GM12892 (cell line): ENCODE results near the gene CFAP46.
"Not testable (repeated sequence)": the region's sequence is repeated elsewhere in the genome, so short reads cannot be mapped to it uniquely, and the experiment has no call there.

Experiments
- DNase-seq: peaks from one replicate; pipeline ENCODE4 v3.0.0; 2011; ENCODE audit not compliant: insufficient read length
- FAIRE-seq: peaks from 2 replicates; lab custom pipeline; 2011; peaks lifted over from hg19 to GRCh38; lab: Jason Lieb, UNC
- POLR2A ChIP-seq: IDR thresholded peaks from 2 replicates; pipeline ENCODE4 v1.6.1; 2011; ENCODE audit warnings: low read depth, low read length, control low read depth
- POLR2AphosphoS5 ChIP-seq: IDR thresholded peaks from 2 replicates; pipeline ENCODE4 v1.6.1; 2011; ENCODE audit warnings: low read depth, low read length, control low read depth
- TAF1 ChIP-seq: IDR thresholded peaks from 2 replicates; pipeline ENCODE4 v1.6.1; 2011; ENCODE audit warnings: low read depth, mild to moderate bottlenecking, control low read depth, low read length, borderline replicate concordance

Gene CFAP46

GRCh38 chr10:132925614-132926013, 16.8 kb downstream of the CFAP46 start:
- DNase-seq (no peak), FAIRE-seq (no peak)
- TF ChIP-seq POLR2A = no peak
- no peak for TF ChIP-seq TAF1
- no peak for TF ChIP-seq POLR2AphosphoS5

DNA sequence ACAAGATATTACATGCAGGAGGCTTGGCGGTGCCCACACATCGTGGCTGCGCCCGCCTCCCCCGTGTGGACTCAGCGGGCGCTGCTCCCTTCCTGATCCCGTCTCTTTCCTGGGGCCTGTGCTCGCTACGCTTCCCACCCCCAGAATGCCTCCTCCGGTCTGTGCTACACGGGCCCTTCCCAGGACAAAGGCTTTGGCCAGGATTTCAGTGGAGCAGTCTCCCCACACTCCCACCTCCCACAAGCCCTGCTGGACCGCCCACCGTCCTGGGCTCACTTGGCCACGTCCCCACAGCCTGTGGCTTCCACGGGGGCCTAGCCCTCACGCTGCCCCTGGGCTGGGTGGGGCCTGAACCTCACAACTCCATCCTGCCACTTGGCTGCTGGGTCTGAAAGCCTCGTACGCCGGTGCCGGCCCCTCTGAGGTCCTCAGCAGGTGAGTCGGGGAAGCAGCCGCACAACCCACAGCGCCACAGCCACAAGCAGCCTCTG, 17.3 kb downstream of the CFAP46 start:
- no peak for DNase-seq

GRCh38 chr10:132924046-132924952, 18.1 kb downstream of the CFAP46 start:
- no peak for FAIRE-seq
- no peak for DNase-seq
- no peak for TF ChIP-seq POLR2AphosphoS5
- TF ChIP-seq TAF1 = no peak
- no peak for TF ChIP-seq POLR2A

More for the DNA sequence above, 17.3 kb downstream of the CFAP46 start:
- TF ChIP-seq TAF1 (no peak), POLR2A (no peak), POLR2AphosphoS5 (no peak)
- FAIRE-seq = no peak

DNA sequence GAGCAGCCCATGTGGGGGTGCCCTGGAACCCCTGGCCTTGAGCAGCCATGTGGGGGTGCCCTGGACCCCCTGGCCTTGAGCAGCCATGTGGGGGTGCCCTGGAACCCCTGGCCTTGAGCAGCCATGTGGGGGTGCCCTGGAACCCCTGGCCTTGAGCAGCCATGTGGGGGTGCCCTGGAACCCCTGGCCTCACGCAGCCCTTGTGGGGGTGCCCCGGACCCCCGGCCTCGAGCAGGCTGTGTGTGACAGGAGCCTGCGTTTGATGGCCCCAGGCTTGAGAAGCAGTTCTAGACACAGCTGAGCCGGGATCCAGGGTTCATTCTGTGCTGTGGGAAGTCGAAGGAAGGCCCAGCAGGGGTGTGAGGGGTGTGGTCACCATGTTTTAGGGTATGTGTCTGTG, 19.0 kb downstream of the CFAP46 start:
- DNase-seq, FAIRE-seq: not testable (repeated sequence)

DNA sequence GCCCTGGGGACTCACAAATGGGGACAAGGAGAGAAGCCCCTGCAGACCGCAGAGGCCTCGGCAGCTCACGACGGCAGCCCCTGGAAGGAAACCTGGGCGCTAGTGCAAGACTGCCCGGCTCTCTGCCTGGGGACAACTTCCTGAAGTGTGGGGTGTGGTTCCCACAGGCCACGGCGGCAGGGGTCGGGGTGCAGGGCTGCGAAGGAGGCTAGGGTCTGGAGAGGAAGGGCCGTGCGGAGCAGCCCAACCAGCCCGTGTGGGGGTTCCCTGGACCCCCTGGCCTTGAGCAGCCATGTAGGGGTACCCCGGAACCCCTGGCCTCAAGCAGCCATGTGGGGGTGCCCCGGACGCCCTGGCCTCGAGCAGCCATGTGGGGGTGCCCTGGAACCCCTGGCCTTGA, 19.5 kb downstream of the CFAP46 start:
- FAIRE-seq = no peak
- TF ChIP-seq POLR2AphosphoS5 = no peak
- TF ChIP-seq POLR2A = no peak
- TF ChIP-seq TAF1 = no peak
- DNase-seq = no peak

GRCh38 chr10:132921818-132922807, 20.3 kb downstream of the CFAP46 start:
- FAIRE-seq = no peak
- TF ChIP-seq POLR2AphosphoS5 = no peak
- no peak for TF ChIP-seq TAF1
- TF ChIP-seq POLR2A = no peak
- DNase-seq = no peak

- DNase-seq = no peak
- no peak for FAIRE-seq
- TF ChIP-seq TAF1 (no peak), POLR2A (no peak), POLR2AphosphoS5 (no peak)
Observed at GRCh38 chr10:132921086-132921485, 21.3 kb downstream of the CFAP46 start.

GRCh38 chr10:132920101-132920925, 22.1 kb downstream of the CFAP46 start:
- TF ChIP-seq POLR2AphosphoS5 (no peak), POLR2A (no peak), TAF1 (no peak)
- FAIRE-seq = no peak
- no peak for DNase-seq

GRCh38 chr10:132919374-132920100, 22.8 kb downstream of the CFAP46 start:
- DNase-seq (no peak), FAIRE-seq (no peak)
- TF ChIP-seq POLR2AphosphoS5 (no peak), TAF1 (no peak), POLR2A (no peak)

- DNase-seq (no peak), FAIRE-seq (no peak)
- no peak for TF ChIP-seq TAF1
- TF ChIP-seq POLR2AphosphoS5 = no peak
- no peak for TF ChIP-seq POLR2A
Observed at GRCh38 chr10:132918617-132919373, 23.6 kb downstream of the CFAP46 start.
